Measurements from ENCODE around the gene NCKAP1. TPM values are rescaled to one million over a fixed set of nuclear protein-coding genes. Genes with fewer than 3 reads are reported as not detected.
"Not testable (repeated sequence)": the region's sequence is repeated elsewhere in the genome, so short reads cannot be mapped to it uniquely, and the experiment has no call there.

The NCKAP1 gene
- total and polyA plus RNA-seq, 10 of the 15 experiments (the other 5 are each of a cell fraction or from before 2014, with no cell fraction given), result 0.11 to 1.5 (median 0.52) TPM

DNA sequence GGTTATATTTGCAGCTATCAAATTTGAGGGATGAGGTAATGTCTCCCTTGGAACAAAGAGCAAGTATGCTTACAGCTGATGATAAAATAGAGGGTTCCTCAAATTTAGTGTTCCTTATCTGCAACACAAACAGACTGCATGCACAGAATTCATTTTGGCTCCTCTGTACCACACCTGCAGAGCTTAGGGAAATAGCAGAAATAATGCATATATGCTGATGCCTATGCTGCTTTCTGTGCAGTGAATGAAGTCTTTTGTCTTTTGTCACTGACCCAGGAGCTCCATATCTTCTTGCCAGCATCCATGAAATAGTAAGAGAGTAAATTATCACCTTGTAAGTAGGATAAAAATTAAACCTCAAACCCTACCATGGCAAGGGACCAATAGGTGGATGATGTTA lies 69.8 kb downstream of the NCKAP1 start (continued):
- TF ChIP-seq MYC (IDR thresholded peaks at IDR 0.05; ENCODE audit: insufficient read depth, insufficient read length, insufficient replicate concordance, low read length, severe bottlenecking) (no peak), RCOR1 (conservative IDR thresholded peaks at IDR 0.05; ENCODE audit: low read depth, low read length) (no peak)

DNA sequence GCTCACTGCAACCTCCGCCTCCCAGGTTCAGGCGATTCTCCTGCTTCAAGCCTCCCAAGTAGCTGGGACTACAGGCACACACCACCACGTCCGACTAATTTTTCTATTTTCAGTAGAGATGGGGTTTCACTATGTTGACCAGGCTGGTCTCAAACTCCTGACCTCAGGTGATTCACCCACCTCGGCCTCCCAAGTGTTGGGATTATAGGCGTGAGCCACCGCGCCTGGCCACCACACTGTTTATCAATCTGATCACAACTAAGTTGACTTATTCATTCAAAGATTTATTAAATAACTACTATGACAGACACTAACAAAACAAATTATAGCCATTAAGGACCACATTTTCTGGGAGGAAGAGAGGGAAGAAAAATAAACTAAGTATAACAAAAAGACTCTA lies 71.9 kb downstream of the NCKAP1 start:
- H3K79me2 ChIP-seq (ENCODE audit: control insufficient read depth, insufficient read depth, low read length); BruUV-seq (replicated peaks); H3K36me3 ChIP-seq (ENCODE audit: control insufficient read depth in 2 of 2, insufficient read depth in 2 of 2, low read length in 1 of 2); H3K9me3 ChIP-seq (replicated peaks; ENCODE audit: control insufficient read depth, insufficient read depth, low read length); DNase-seq (ENCODE audit: low read depth, low spot score); H3K4me1 ChIP-seq (ENCODE audit: control insufficient read depth, insufficient read depth, low read length); H3K27ac ChIP-seq (ENCODE audit: control insufficient read depth, insufficient read depth); H3K4me2 ChIP-seq (ENCODE audit: control insufficient read depth, insufficient read depth); H2AFZ ChIP-seq (ENCODE audit: control insufficient read depth, low read depth, low read length); in situ Hi-C loops (cut with MboI); POLR2A ChIA-PET; ATAC-seq; intact Hi-C loops (cut with micrococcal nuclease; ENCODE audit: unreplicated experiment); H4K20me1 ChIP-seq (ENCODE audit: control insufficient read depth, insufficient read depth); H3K27me3 ChIP-seq (replicated peaks in 1 of 2; ENCODE audit: control insufficient read depth in 2 of 2, insufficient read depth in 2 of 2, low read length in 1 of 2); H3K4me3 ChIP-seq; FAIRE-seq; H3K9ac ChIP-seq (ENCODE audit: control insufficient read depth, insufficient read depth, low read length); RAD21 ChIA-PET (ENCODE audit: unreplicated experiment): not testable (repeated sequence)
- WGBS (ENCODE audit: insufficient coverage, insufficient replicate concordance, low lambda C conversion rate, missing lambda C conversion rate), result 86% methylated on average over 8 of the region's 8 CpGs
- ChIA-PET SMC1A (ENCODE audit: uncharacterized antibody, unreplicated experiment) (interaction anchor here (1.2 kb wide), 1 partner anchor 18 kb away, joined by 3 read pairs; no protein-coding TSS in a partner anchor), CTCF (interaction anchor here (0.7 kb wide), 1 partner anchor 14 kb away, joined by 3 read pairs; no protein-coding TSS in a partner anchor)

DNA sequence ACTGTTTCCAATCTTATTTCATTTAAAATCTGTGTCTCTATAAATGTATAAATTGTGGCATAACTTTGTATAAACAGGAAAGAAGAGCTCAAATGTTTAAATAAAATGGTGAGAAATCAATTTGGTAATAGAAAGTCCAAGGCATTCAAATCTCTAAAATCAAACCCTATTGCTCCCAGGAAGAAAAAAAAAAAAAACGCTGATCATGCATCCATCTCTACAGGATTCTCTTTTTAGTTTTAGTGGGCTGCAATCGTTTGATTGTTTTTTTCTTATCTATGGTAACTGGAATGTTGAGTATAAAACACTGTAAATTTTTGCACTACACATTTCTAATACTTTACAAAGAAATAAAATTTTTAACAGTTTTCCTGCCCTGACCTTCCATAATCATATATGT lies 75.6 kb downstream of the NCKAP1 start:
- Histone ChIP-seq H3K4me2 (ENCODE audit: control insufficient read depth, insufficient read depth) (no peak overlapping the region), H3K9ac (ENCODE audit: control insufficient read depth, insufficient read depth, low read length) (no peak overlapping the region), H3K27ac (ENCODE audit: control insufficient read depth, insufficient read depth) (no peak overlapping the region), H3K79me2 (ENCODE audit: control insufficient read depth, insufficient read depth, low read length) (no peaks in the 10 kb centered on the region), H4K20me1 (ENCODE audit: control insufficient read depth, insufficient read depth) (no peaks in the 10 kb centered on the region), H3K27me3 (replicated peaks in 1 of 2; ENCODE audit: control insufficient read depth in 2 of 2, insufficient read depth in 2 of 2, low read length in 1 of 2) (no peaks in the 10 kb centered on the region), H2AFZ (ENCODE audit: control insufficient read depth, low read depth, low read length) (no peak overlapping the region), H3K36me3 (ENCODE audit: control insufficient read depth in 2 of 2, insufficient read depth in 2 of 2, low read length in 1 of 2) (no peaks in the 10 kb centered on the region), H3K4me1 (ENCODE audit: control insufficient read depth, insufficient read depth, low read length) (no peaks in the 10 kb centered on the region), H3K4me3 (no peak overlapping the region), H3K9me3 (replicated peaks; ENCODE audit: control insufficient read depth, insufficient read depth, low read length) (no peaks in the 10 kb centered on the region)
- RAD21 ChIA-PET (ENCODE audit: unreplicated experiment), result no interaction called here
- DNase-seq (ENCODE audit: low read depth, low spot score) (no peak), ATAC-seq (no peak), FAIRE-seq (no peak)
- CTCF ChIA-PET, result interaction anchor here (0.7 kb wide), 1 partner anchor 1527 kb away, joined by 3 read pairs; no protein-coding TSS in a partner anchor
- TF ChIP-seq LARP7 (IDR thresholded peaks at IDR 0.05), result no peak
- no peak for TF ChIP-seq TARDBP (IDR thresholded peaks at IDR 0.05; ENCODE audit: borderline replicate concordance)
- no peak for TF ChIP-seq SIX5 (IDR thresholded peaks at IDR 0.05; ENCODE audit: low read depth, low read length, severe bottlenecking)
- TF ChIP-seq CHD4 (IDR thresholded peaks at IDR 0.05), result no peak
- SMC1A ChIA-PET (ENCODE audit: uncharacterized antibody, unreplicated experiment), result no interaction called here
- in situ Hi-C loops (cut with MboI), result no loop called here
- no TSS peak for BruUV-seq (replicated peaks)
- WGBS (ENCODE audit: insufficient coverage, insufficient replicate concordance, low lambda C conversion rate, missing lambda C conversion rate), result 0% methylated on average over 1 of the region's 2 CpGs
- POLR2A ChIA-PET, result no interaction called here
- intact Hi-C loops (cut with micrococcal nuclease; ENCODE audit: unreplicated experiment), result no loop called here

DNA sequence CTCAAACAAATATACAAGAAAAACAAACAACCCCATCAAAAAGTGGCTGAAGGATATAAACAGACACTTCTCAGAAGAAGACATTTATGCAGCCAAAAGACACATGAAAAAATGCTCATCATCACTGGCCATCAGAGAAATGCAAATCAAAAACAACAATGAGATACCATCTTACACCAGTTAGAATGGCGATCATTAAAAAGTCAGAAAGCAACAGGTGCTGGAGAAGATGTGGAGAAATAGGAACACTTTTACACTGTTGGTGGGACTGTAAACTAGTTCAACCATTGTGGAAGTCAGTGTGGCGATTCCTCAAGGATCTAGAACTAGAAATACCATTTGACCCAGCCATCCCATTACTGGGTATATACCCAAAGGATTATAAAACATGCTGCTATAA lies 77.4 kb downstream of the NCKAP1 start:
- H3K4me3 ChIP-seq; H3K27me3 ChIP-seq (replicated peaks in 1 of 2; ENCODE audit: control insufficient read depth in 2 of 2, insufficient read depth in 2 of 2, low read length in 1 of 2); RAD21 ChIA-PET (ENCODE audit: unreplicated experiment); FAIRE-seq; H3K4me1 ChIP-seq (ENCODE audit: control insufficient read depth, insufficient read depth, low read length); CTCF ChIA-PET; H3K9ac ChIP-seq (ENCODE audit: control insufficient read depth, insufficient read depth, low read length); H3K36me3 ChIP-seq (ENCODE audit: control insufficient read depth in 2 of 2, insufficient read depth in 2 of 2, low read length in 1 of 2); H3K4me2 ChIP-seq (ENCODE audit: control insufficient read depth, insufficient read depth); H3K9me3 ChIP-seq (replicated peaks; ENCODE audit: control insufficient read depth, insufficient read depth, low read length); POLR2A ChIA-PET; in situ Hi-C loops (cut with MboI); BruUV-seq (replicated peaks); DNase-seq (ENCODE audit: low read depth, low spot score); SMC1A ChIA-PET (ENCODE audit: uncharacterized antibody, unreplicated experiment); ATAC-seq; H2AFZ ChIP-seq (ENCODE audit: control insufficient read depth, low read depth, low read length); H4K20me1 ChIP-seq (ENCODE audit: control insufficient read depth, insufficient read depth); intact Hi-C loops (cut with micrococcal nuclease; ENCODE audit: unreplicated experiment); H3K27ac ChIP-seq (ENCODE audit: control insufficient read depth, insufficient read depth); H3K79me2 ChIP-seq (ENCODE audit: control insufficient read depth, insufficient read depth, low read length): not testable (repeated sequence)
- WGBS (ENCODE audit: insufficient coverage, insufficient replicate concordance, low lambda C conversion rate, missing lambda C conversion rate), result 92% methylated on average over 1 of the region's 2 CpGs
